Body of pancreas (tissue), 4 donors: ENCODE results near the gene ANP32B. TPM values are rescaled to one million over a fixed set of nuclear protein-coding genes. Genes with fewer than 3 reads are reported as not detected.
A peak's percentile ranks its signal among the peaks of the same experiment; 100 is the strongest.

Source experiments
- ATAC-seq: fragments of 150-250 bp; one replicate; pipeline ENCODE4 v1.9.1; 2016
- DNase-seq, 4 donors: peaks; one replicate each; pipeline ENCODE4 v3.0.0-alpha.2; 2019
- H3K27ac ChIP-seq, 4 donors: fragments of 200-600 bp; sonication (generic); 1 replicate in 3 of 4; 2 replicates in 1 of 4; pipeline versions ENCODE4 v1.5.1 to v1.6.1; 2016 to 2019; ENCODE audit warnings: mild to moderate bottlenecking in 1 of 4, mixed read lengths in 1 of 4, moderate library complexity in 1 of 4
- H3K27me3 ChIP-seq, 2 donors: fragments of 200-600 bp; sonication (generic); one replicate each; pipeline ENCODE4 v1.6.0; 2016; ENCODE audit warnings: mild to moderate bottlenecking in 1 of 2
- H3K36me3 ChIP-seq, 2 donors: fragments of 200-600 bp; sonication (generic); replicated peaks in 1 of 2; 2 replicates each; pipeline ENCODE4 v1.5.1; 2016; ENCODE audit warnings: low read depth in 2 of 2; ENCODE audit not compliant: insufficient read depth in 1 of 2
- H3K4me1 ChIP-seq: fragments of 200-600 bp; sonication (generic); one replicate; pipeline ENCODE4 v1.6.0; 2016
- H3K4me3 ChIP-seq, 2 donors: fragments of 200-600 bp; sonication (generic); 1 replicate in 1 of 2; 2 replicates in 1 of 2; pipeline ENCODE4 v1.5.1; 2016 to 2019
- H3K9me3 ChIP-seq, 3 donors: fragments of 200-600 bp; sonication (generic); 1 replicate in 2 of 3; 2 replicates in 1 of 3; pipeline ENCODE4 v1.5.1; 2016
- CTCF ChIP-seq, 7 experiments: fragments of 450-650 bp in 4 of 7; fragments of 200-600 bp in 3 of 7; sonication (generic) in 3 of 7; IDR thresholded peaks; one replicate each; pipeline ENCODE4 v1.5.1; 2016 to 2019; ENCODE audit warnings: antibody characterized with exemption in 7 of 7
- POLR2A ChIP-seq, 3 donors: fragments of 450-650 bp; IDR thresholded peaks; one replicate each; pipeline ENCODE4 v1.6.1; 2016; ENCODE audit warnings: antibody characterized with exemption in 3 of 3, mild to moderate bottlenecking in 2 of 3
- WGBS, 2 donors: methylation state at CpG; one replicate each; pipeline ENCODE4 v1.1.5; 2017; 5-methylcytosine and 5-hydroxymethylcytosine counted together
- intact Hi-C: fragments of 100-400 bp; cut with DNase I; formaldehyde crosslinking; loops from one replicate; pipeline ENCODE4 v1.15.1; 2023
- total RNA-seq, 2 donors: library from RNA; depleted of rRNA; stranded (reverse); fragments of >200 nt; gene quantifications; one replicate each; pipeline ENCODE4 v1.1.0, GENCODE V29; 2016

ANP32B gene
- total RNA-seq, 2 donors from 2014 or later, result 38.4 to 65.9 TPM

- TF ChIP-seq CTCF (IDR thresholded peaks at IDR 0.05) (no peak), POLR2A (IDR thresholded peaks at IDR 0.05) (no peak)
- intact Hi-C loops, result no loop called here
- H3K9me3 ChIP-seq, result no peaks in the 10 kb centered on the region
- H3K4me3 ChIP-seq, result no peak overlapping the region
- peaks cover 0 to 12% of the 10 kb centered on the region in 2 donors for H3K36me3 ChIP-seq
- H3K4me1 ChIP-seq, result no peaks in the 10 kb centered on the region
- DNase-seq (no peak), ATAC-seq (no peak)
- H3K27ac ChIP-seq, result no peak overlapping the region
- no peaks in the 10 kb centered on the region for H3K27me3 ChIP-seq
- 92 to 97% methylated on average over 7 to 8 of the region's 8 CpGs for WGBS, 2 donors
These were observed 37.5 kb downstream of the ANP32B start for GRCh38 chr9:98020476-98021145.

GRCh38 chr9:98021306-98022040 lies 38.3 kb downstream of the ANP32B start:
- peak in 3 of 4 donors; percentile 7 to 27 (median 19) for DNase-seq
- H3K4me1 ChIP-seq, result no peaks in the 10 kb centered on the region

GRCh38 chr9:98022447-98022846 lies 39.3 kb downstream of the ANP32B start:
- no peaks in the 10 kb centered on the region for H3K9me3 ChIP-seq
- intact Hi-C loops, result no loop called here
- 84 to 90% methylated on average over 8 of the region's 8 CpGs for WGBS, 2 donors
- ATAC-seq (no peak), DNase-seq (no peak)
- H3K27me3 ChIP-seq, result no peaks in the 10 kb centered on the region
- no peak overlapping the region for H3K27ac ChIP-seq
- no peak for TF ChIP-seq CTCF (IDR thresholded peaks at IDR 0.05)
- no peak for TF ChIP-seq POLR2A (IDR thresholded peaks at IDR 0.05)
- no peaks in the 10 kb centered on the region for H3K4me1 ChIP-seq
- H3K36me3 ChIP-seq, result peaks cover 0 to 7% of the 10 kb centered on the region in 2 donors
- no peak overlapping the region for H3K4me3 ChIP-seq

More at GRCh38 chr9:98021306-98022040, 38.3 kb downstream of the ANP32B start:
- ATAC-seq, result peak; percentile 30
- 50 to 52% methylated on average over 7 to 8 of the region's 8 CpGs for WGBS, 2 donors
- no peaks in the 10 kb centered on the region for H3K27me3 ChIP-seq
- TF ChIP-seq CTCF (IDR thresholded peaks at IDR 0.05) (no peak), POLR2A (IDR thresholded peaks at IDR 0.05) (no peak)
- H3K36me3 ChIP-seq, result peaks cover 0 to 9% of the 10 kb centered on the region in 2 donors
- intact Hi-C loops, result no loop called here
- no peak overlapping the region for H3K27ac ChIP-seq
- no peak overlapping the region for H3K4me3 ChIP-seq
- H3K9me3 ChIP-seq, result no peaks in the 10 kb centered on the region

GRCh38 chr9:98024702-98025101 lies 41.6 kb downstream of the ANP32B start:
- Histone ChIP-seq H3K4me1 (no peaks in the 10 kb centered on the region), H3K4me3 (no peak overlapping the region), H3K36me3 (no peaks in the 10 kb centered on the region), H3K27me3 (no peaks in the 10 kb centered on the region), H3K27ac (no peak overlapping the region), H3K9me3 (no peaks in the 10 kb centered on the region)
- ATAC-seq, result no peak
- intact Hi-C loops, result no loop called here
- no peak for TF ChIP-seq CTCF (IDR thresholded peaks at IDR 0.05)
- no peak for TF ChIP-seq POLR2A (IDR thresholded peaks at IDR 0.05)
- no peak for DNase-seq
- 100% methylated on average over 1 of the region's 1 CpG for WGBS, 2 donors
